ENCODE measurements around the gene ABCA2.

ABCA2 gene

GRCh38 chr9:137029058-137029936 is 1.3 kb upstream of the ABCA2 start:
- peak; percentile 93 for TF ChIP-seq CTCF (IDR thresholded peaks at IDR 0.05; ENCODE audit: low read depth, low read length)
- DNase-seq (ENCODE audit: extremely low read depth, low read depth) = no peak

DNA sequence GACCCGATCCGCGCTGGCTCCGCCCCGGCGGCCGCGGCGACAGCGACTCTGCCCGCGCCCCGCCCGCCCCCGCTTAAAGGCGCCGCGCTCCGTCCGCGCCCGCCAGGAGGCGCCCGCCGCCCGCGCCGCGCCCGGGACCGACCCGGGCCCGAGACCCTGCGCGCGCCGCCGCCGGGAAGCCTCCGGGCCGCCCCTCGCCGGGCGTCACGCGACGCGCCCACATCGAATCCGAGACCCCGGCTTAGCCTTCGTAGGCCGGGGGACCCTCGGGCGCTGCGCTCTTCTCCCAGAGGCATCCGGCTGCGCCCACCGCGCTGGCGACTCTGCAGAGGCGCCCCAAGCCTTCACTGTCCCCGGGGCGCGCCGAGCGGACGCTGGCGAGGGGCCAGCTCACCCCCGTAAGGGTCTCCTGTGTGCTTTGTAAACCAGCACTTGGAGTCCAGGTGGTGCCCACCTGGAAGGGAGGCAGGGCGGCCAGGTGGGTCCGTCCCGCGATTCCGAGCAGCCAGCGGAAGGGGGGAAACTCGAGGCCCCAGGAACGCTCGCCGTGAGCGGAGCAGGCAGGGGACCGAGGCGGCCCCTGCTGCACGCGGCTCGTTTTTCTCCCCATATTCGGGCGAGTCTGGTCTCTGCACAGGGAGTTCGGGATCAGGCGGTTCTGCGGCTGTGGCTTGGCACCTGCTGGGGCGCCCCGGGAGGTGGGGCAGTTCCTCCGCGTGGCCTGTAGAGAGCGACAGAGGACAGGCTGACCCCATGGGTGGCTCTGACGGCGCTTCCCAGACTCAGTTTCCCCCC is 423 bp upstream of the ABCA2 start:
- DNase-seq (ENCODE audit: extremely low read depth, low read depth) = no peak
- peak; percentile 34 for TF ChIP-seq CTCF (IDR thresholded peaks at IDR 0.05; ENCODE audit: low read depth, low read length)

DNA sequence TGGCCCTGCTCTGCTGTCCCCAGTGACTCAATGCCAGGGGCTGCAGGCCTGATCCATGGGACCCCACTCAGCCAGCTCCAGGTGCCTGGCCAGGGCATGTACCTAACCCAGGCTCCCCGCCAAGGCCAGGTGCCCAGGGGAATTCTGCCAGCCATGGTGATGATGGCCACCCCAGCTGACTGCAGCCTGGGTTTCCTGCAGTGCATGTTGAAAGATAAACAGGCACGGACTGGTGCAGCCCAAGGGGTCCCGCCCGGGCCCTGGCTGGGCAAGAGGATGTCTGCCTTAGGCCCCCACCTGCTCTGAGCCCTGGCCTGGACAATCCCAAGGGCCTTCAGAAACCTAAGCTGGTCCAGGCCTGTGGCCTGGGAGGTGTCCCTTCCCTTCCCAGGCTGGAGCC is 1.2 kb downstream of the ABCA2 start:
- DNase-seq (ENCODE audit: extremely low read depth, low read depth) = no peak

DNA sequence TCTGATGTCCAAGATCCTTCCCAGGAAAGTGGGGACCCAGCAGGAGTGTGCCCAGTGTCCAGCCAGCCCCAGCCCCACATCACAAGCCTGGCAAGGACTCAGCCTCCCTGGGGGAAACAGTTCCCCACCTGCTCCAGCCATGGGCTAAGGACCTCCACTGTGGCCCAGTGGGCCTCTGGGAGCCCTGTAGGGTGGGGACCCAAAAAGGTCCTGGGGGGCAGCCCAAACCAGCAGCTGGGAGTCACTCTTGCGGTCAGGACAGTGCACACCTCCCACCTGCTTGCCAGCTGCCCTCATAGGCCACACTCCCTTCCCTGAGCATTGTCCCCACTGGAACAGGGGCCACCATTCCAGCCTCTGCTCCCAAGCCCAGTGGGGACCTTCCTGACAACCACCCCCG is 1.7 kb downstream of the ABCA2 start:
- no peak for DNase-seq (ENCODE audit: extremely low read depth, low read depth)
- TF ChIP-seq CTCF (IDR thresholded peaks at IDR 0.05; ENCODE audit: low read depth, low read length) = no peak

More for the DNA sequence above, 1.2 kb downstream of the ABCA2 start:
- TF ChIP-seq CTCF (IDR thresholded peaks at IDR 0.05; ENCODE audit: low read depth, low read length) = no peak

- DNase-seq (ENCODE audit: extremely low read depth, low read depth) = no peak
These were observed 2.5 kb downstream of the ABCA2 start for GRCh38 chr9:137025517-137025966.

GRCh38 chr9:137023583-137023991 is 4.5 kb downstream of the ABCA2 start:
- DNase-seq (ENCODE audit: extremely low read depth, low read depth) = no peak
- no peak for TF ChIP-seq CTCF (IDR thresholded peaks at IDR 0.05; ENCODE audit: low read depth, low read length)

More at GRCh38 chr9:137025517-137025966, 2.5 kb downstream of the ABCA2 start:
- TF ChIP-seq CTCF (IDR thresholded peaks at IDR 0.05; ENCODE audit: low read depth, low read length) = no peak

- TF ChIP-seq CTCF (IDR thresholded peaks at IDR 0.05; ENCODE audit: low read depth, low read length) = no peak
- no peak for DNase-seq (ENCODE audit: extremely low read depth, low read depth)
These were observed 4.9 kb downstream of the ABCA2 start for GRCh38 chr9:137023157-137023556.
